ENCODE results near the gene LRRC75A.

LRRC75A gene

DNA sequence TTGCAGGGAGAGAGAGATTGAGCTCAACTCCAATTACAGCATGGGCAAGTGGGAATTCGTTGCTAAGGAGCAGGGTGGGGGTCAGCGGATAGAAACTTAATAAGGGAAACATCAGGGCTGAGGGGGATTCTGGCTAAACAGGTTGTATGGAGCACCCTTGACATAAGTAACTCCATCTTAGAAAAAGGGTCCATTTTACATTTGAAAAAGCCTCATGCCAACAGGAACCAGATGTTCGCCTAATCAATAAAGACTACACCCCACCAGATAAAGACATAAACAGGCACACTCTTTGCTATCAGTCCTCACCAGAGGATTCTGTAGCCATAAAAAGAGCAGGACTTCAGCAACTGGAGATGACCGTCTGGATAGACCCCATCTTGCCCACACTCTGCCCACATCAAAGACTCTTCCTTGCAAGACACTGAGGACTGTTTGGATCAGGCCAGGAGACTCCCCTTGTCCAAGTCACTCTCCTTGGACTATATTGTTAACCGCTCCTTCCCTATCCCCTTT is 1.6 kb upstream of the LRRC75A start:
- DNase-seq (ENCODE audit: low spot score): no peak
- no peak for TF ChIP-seq CTCF (IDR thresholded peaks at IDR 0.05; ENCODE audit: extremely low read depth, missing control alignments)

DNA sequence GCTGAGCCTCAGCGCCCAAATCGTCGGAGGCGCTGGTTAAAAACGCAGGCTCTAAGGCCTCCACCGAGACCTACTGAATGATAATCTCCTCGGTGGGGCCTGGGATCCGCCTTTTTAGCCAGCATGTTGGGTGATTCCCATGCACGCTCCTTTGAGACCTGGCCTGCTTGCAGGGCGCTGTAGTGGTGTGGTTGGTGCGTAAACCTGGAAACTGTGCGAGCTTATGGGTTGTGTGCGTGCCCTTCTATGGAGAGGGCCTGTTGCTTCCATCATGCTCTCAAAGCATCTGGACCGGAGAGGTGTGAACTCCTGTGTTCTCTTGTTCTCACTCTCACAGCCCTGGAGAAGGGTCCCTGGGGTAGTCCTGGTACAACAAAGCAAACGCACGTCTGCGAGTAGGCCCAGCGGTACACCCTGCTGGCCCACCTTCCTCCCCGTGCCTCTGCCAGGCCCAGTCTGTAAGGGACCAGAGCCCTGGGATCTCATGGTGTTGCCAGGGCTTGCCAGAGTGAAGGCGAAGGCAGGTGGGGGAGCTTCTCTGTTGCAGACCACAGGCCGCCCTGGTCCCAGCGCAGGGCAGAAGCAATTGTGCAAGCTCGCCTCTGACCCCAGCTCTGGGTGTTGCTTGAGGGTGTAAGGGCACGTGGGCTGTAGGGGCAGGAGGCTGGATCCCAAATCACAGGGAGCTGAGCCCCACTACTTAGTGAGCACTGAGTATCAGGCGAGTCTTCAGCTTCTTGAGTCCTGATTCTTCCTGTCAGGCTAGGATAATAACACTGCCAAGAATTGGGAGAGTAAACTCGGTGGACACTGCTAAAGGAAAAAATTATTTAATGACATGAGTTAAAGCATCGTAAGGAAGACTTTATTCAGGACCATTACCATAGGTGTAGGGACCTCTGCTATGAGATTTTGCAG is 879 bp upstream of the LRRC75A start:
- no peak for TF ChIP-seq CTCF (IDR thresholded peaks at IDR 0.05; ENCODE audit: extremely low read depth, missing control alignments)
- no peak for DNase-seq (ENCODE audit: low spot score)

DNA sequence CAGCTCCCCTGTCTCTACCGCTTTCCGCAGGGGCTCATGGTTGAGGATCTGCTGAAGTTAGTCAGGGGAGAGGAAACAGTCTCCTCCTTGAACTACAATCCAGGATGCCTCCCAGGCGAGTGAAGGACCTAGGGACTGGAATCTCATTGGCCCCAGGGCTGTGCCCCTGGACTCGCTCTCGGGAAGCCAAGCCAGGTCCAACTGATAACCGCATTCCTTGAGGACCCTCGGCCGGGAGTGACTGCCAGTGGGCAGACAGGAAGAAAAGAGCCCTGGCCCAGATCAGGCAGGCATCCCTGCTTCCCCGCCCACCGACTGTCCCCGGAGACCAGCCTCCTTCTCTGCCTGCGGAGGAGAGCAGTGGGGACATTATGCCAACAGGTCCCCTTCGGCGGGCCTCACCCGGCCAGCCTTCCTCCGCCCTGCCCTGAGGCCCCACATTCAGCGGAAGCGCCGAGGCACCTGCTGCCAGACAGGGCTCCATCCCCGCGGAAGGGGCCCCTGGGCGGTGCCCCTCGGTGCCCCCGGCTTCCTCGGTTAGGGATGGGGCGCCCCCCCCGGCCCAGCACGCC is 776 bp downstream of the LRRC75A start:
- peak; percentile 44 for DNase-seq (ENCODE audit: low spot score)
- no peak for TF ChIP-seq CTCF (IDR thresholded peaks at IDR 0.05; ENCODE audit: extremely low read depth, missing control alignments)

- DNase-seq (ENCODE audit: low spot score): no peak
- TF ChIP-seq CTCF (IDR thresholded peaks at IDR 0.05; ENCODE audit: extremely low read depth, missing control alignments): no peak
These were observed 2.6 kb downstream of the LRRC75A start for GRCh38 chr17:16489431-16489830.

GRCh38 chr17:16488968-16489337 is 3.0 kb downstream of the LRRC75A start:
- no peak for DNase-seq (ENCODE audit: low spot score)
- TF ChIP-seq CTCF (IDR thresholded peaks at IDR 0.05; ENCODE audit: extremely low read depth, missing control alignments): no peak

DNA sequence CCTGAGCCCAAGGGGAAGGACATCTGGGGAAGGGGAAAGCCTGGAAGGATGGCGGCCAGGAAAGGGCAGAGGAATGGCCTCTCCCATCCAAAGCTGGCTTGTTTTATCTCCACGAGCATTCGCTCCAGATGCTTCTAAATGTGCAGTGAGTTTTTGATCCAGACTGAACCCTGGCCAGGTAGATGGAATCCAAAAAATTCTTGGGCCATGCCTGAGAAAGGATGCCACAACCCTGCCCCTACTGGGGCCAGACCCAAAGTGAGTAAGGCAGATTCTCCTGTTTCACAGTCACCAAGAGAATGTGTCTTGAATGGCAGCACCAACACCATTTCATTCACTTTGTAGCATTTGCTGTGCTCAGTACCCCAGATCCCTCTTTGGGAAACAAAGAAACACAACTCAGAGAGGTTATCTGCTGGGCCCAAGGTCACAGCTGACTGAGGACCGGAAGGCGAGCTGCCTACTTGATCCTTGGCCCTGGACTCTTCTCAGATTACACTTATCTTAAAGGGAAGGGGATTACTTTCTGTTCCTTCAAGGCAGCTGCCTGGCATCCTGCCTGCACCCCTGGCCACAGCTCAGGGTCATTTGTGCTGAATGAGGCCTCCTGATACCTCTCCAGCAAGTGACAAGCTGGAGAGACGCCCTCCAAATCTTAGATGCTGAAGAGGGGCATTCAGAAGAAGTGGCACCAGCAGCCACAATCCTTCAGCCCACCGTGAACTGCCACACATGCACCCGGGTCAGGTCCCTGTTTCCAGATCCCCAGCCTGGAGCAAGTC is 3.6 kb downstream of the LRRC75A start:
- DNase-seq (ENCODE audit: low spot score): no peak
- no peak for TF ChIP-seq CTCF (IDR thresholded peaks at IDR 0.05; ENCODE audit: extremely low read depth, missing control alignments)

All from GM20000 (cell line).